ENCODE measurements around the gene LRRC10B.

- TF ChIP-seq EZH2 (IDR thresholded peaks at IDR 0.05; ENCODE audit: insufficient read depth, poor library complexity, severe bottlenecking) (no peak), EZH2phosphoT487 (IDR thresholded peaks at IDR 0.05; ENCODE audit: insufficient read depth, low read depth) (no peak)
These were observed 47.4 kb downstream of the LRRC10B start for GRCh38 chr11:61555978-61556377.
